ENCODE results near the gene THY1.

DNA sequence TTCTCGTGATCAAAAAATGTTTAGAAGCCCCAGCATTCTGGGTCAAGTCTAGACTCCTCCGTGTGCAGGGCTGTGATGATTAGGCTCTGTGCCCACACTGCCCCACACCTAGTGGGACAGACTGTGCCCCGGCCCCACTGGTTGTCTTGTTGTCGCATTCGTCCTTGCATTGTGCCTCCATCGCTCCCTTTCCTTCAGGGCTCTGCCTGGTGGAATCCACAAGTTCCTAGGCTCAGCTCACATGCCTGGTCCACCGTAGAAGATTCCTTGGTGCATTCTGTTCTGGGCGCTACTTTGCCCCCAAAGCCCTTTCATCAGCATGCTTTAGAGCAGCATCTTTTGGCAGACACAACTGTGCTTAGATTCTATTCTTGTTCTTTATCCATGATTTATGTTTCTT lies 23.5 kb upstream of the THY1 start:
- TF ChIP-seq, protein P1, sequence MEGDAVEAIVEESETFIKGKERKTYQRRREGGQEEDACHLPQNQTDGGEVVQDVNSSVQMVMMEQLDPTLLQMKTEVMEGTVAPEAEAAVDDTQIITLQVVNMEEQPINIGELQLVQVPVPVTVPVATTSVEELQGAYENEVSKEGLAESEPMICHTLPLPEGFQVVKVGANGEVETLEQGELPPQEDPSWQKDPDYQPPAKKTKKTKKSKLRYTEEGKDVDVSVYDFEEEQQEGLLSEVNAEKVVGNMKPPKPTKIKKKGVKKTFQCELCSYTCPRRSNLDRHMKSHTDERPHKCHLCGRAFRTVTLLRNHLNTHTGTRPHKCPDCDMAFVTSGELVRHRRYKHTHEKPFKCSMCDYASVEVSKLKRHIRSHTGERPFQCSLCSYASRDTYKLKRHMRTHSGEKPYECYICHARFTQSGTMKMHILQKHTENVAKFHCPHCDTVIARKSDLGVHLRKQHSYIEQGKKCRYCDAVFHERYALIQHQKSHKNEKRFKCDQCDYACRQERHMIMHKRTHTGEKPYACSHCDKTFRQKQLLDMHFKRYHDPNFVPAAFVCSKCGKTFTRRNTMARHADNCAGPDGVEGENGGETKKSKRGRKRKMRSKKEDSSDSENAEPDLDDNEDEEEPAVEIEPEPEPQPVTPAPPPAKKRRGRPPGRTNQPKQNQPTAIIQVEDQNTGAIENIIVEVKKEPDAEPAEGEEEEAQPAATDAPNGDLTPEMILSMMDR (IDR thresholded peaks at IDR 0.05; ENCODE audit: low read depth, low read length, poor library complexity, severe bottlenecking) = no peak
- TF ChIP-seq EZH2phosphoT487 (IDR thresholded peaks at IDR 0.05; ENCODE audit: borderline replicate concordance, low read length) = no peak

Measured in DOHH2 (cell line).